ENCODE measurements around the gene S100A10. TPM values are rescaled to one million over a fixed set of nuclear protein-coding genes. Genes with fewer than 3 reads are reported as not detected.

S100A10 gene
- total RNA-seq, 1 experiment from 2014 or later = 1,436 TPM

- peak overlapping the region; percentile 20; the same call in 1 of the 2 replicates for H3K4me3 ChIP-seq
- peaks cover 31% of the 10 kb centered on the region for H3K79me2 ChIP-seq (ENCODE audit: low read depth)
- H4K20me1 ChIP-seq (ENCODE audit: insufficient read depth) = peaks cover 12% of the 10 kb centered on the region
- TF ChIP-seq EZH2 (IDR thresholded peaks at IDR 0.05; ENCODE audit: low read depth) (no peak), CTCF (conservative IDR thresholded peaks at IDR 0.05) (no peak)
- intact Hi-C loops (cut with micrococcal nuclease; ENCODE audit: unreplicated experiment) = loop anchor here (10.0 kb wide), 1 partner anchor 835 kb away; the partner anchor contains the start of genes PIP5K1A and VPS72
- H3F3A ChIP-seq (ENCODE audit: insufficient read depth, low read depth) = peaks cover 83% of the 10 kb centered on the region
- H3K27me3 ChIP-seq (ENCODE audit: insufficient read depth, low read depth) = no peaks in the 10 kb centered on the region
- H3K4me2 ChIP-seq = peak overlapping the region; percentile 63
- ChIA-PET CTCF (no interaction called here), POLR2A (ENCODE audit: unreplicated experiment) (interaction anchor here (0.7 kb wide), 1 partner anchor 94 kb away, joined by 10 read pairs; no protein-coding TSS in a partner anchor)
- H3K27ac ChIP-seq = peak overlapping the region; percentile 97
- H2AFZ ChIP-seq = no peak overlapping the region
- no peaks in the 10 kb centered on the region for H3K9me2 ChIP-seq (ENCODE audit: insufficient read depth)
- BruUV-seq (replicated peaks) = no TSS peak
- peaks cover 83% of the 10 kb centered on the region for H3K4me1 ChIP-seq (replicated peaks; ENCODE audit: insufficient read depth)
- no peaks in the 10 kb centered on the region; the same call in 1 of the 2 replicates for H3K9me3 ChIP-seq (ENCODE audit: insufficient read depth, low read depth)
- no peak for DNase-seq
- H3K36me3 ChIP-seq (ENCODE audit: low read depth) = peaks cover 41% of the 10 kb centered on the region
Measured at GRCh38 chr1:152029929-152030211, 36.2 kb upstream of the S100A10 start.

DNA sequence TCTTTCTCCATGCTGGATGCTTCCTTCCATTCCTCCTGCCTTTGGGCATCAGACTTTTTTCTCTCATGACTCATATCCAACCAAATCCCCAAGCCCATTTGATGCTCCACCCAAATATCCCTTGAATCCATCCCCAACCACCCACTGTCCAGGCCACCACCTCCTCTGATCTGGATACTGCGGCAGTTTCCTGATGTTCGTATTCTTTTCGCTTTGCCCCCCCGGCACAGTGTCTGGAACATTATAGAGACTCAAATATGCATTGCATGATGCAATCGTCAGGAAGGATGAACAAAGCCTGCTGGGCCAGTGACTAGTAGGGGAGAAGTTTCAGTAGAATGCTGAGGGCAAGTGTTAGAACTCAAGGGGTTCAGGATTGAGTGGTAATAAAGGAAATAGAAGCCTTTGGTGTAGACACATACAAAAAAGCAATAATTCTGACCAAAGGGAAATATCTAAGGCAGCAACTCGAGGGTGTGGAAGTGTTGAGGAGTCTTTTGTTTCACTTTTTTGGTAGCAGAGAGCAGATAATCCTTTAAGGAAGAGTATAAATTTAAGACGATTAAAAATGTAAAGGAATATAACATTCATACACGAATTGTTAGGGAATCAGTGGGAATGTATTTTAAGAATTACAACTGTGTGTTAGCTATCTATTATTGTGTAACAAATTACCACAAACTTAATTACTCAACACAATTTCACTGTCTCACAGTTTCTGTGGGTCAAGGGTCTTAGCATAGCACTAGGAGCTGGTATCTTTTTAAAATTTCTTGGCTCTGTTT is 35.7 kb upstream of the S100A10 start:
- Histone ChIP-seq H3K4me3 (peak overlapping the region; percentile 20; the same call in 1 of the 2 replicates), H3K79me2 (ENCODE audit: low read depth) (peaks cover 26% of the 10 kb centered on the region), H3K27ac (peak overlapping the region; percentile 97), H3K36me3 (ENCODE audit: low read depth) (peaks cover 40% of the 10 kb centered on the region), H3K9me3 (ENCODE audit: insufficient read depth, low read depth) (no peaks in the 10 kb centered on the region; the same call in 1 of the 2 replicates), H3K9me2 (ENCODE audit: insufficient read depth) (no peaks in the 10 kb centered on the region), H3K4me2 (peak overlapping the region; percentile 63), H4K20me1 (ENCODE audit: insufficient read depth) (peaks cover 9% of the 10 kb centered on the region), H3K4me1 (replicated peaks; ENCODE audit: insufficient read depth) (peaks cover 86% of the 10 kb centered on the region), H3K27me3 (ENCODE audit: insufficient read depth, low read depth) (no peaks in the 10 kb centered on the region), H2AFZ (no peak overlapping the region), H3F3A (ENCODE audit: insufficient read depth, low read depth) (peaks cover 83% of the 10 kb centered on the region)
- ChIA-PET POLR2A (ENCODE audit: unreplicated experiment) (interaction anchor here (0.6 to 0.7 kb wide), 3 partner anchors 58 to 130 kb away, joined by 3 to 10 read pairs (median 7); no protein-coding TSS in a partner anchor), CTCF (no interaction called here)
- BruUV-seq (replicated peaks) = TSS peak; percentile 58
- intact Hi-C loops (cut with micrococcal nuclease; ENCODE audit: unreplicated experiment) = no loop called here
- TF ChIP-seq EZH2 (IDR thresholded peaks at IDR 0.05; ENCODE audit: low read depth) (no peak), CTCF (conservative IDR thresholded peaks at IDR 0.05) (no peak)
- DNase-seq = peak; percentile 50 to 77

- no peaks in the 10 kb centered on the region for H3K9me2 ChIP-seq (ENCODE audit: insufficient read depth)
- no TSS peak for BruUV-seq (replicated peaks)
- H3K27ac ChIP-seq = no peak overlapping the region
- H3K9me3 ChIP-seq (ENCODE audit: insufficient read depth, low read depth) = no peaks in the 10 kb centered on the region; the same call in 1 of the 2 replicates
- H3F3A ChIP-seq (ENCODE audit: insufficient read depth, low read depth) = peaks cover 83% of the 10 kb centered on the region
- no peak overlapping the region for H2AFZ ChIP-seq
- H3K4me1 ChIP-seq (replicated peaks; ENCODE audit: insufficient read depth) = peaks cover 87% of the 10 kb centered on the region
- intact Hi-C loops (cut with micrococcal nuclease; ENCODE audit: unreplicated experiment) = no loop called here
- TF ChIP-seq CTCF (conservative IDR thresholded peaks at IDR 0.05) = no peak
- TF ChIP-seq EZH2 (IDR thresholded peaks at IDR 0.05; ENCODE audit: low read depth) = no peak
- no peak overlapping the region; the same call in 1 of the 2 replicates for H3K4me2 ChIP-seq
- no peak overlapping the region for H3K4me3 ChIP-seq
- peaks cover 16% of the 10 kb centered on the region for H3K36me3 ChIP-seq (ENCODE audit: low read depth)
- H3K27me3 ChIP-seq (ENCODE audit: insufficient read depth, low read depth) = no peaks in the 10 kb centered on the region
- H4K20me1 ChIP-seq (ENCODE audit: insufficient read depth) = no peaks in the 10 kb centered on the region
- POLR2A ChIA-PET (ENCODE audit: unreplicated experiment) = interaction anchor here (0.5 kb wide), 1 partner anchor 102 kb away, joined by 8 read pairs; no protein-coding TSS in a partner anchor
- peaks cover 1% of the 10 kb centered on the region; the same call in 1 of the 2 replicates for H3K79me2 ChIP-seq (ENCODE audit: low read depth)
- peak; percentile 18 to 84 for DNase-seq
- CTCF ChIA-PET = interaction anchor here (0.5 to 0.6 kb wide), 2 partner anchors 40 to 127 kb away, joined by 5 read pairs; no protein-coding TSS in a partner anchor
Measured at GRCh38 chr1:152026895-152027294, 33.2 kb upstream of the S100A10 start.

Data from PC-9 (cell line).